NCI-H146 treated with DMSO at 0.1 percent for 48 hours (cell line): ENCODE measurements around the gene ZNF644.

Experiments used
- DNase-seq: peaks from one replicate; lab custom pipeline; 2025; ENCODE audit not compliant: unreplicated experiment; lab: John Stamatoyannopoulos, UW

ZNF644 gene

DNA sequence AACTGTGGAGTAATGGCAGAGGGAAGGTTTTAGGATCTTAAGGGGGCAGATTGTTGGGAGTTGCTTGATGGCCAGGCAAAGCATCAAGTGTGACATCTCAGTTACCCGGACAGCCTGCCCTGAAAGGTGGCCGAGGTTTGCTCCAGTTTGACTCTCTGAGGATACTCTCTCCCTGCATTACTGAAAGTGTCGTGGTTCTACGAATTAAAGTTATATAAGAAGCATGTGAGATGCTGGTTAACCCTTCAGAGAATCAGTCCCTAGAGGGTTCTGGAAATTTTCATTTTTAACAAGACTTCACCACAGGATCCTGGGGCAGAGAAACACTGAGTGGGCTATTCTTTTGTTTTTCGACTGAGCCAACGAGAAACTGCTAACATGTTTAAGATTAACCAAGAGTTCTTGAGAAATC is 689 bp upstream of the ZNF644 start:
- DNase-seq, result peak; percentile 62

DNA sequence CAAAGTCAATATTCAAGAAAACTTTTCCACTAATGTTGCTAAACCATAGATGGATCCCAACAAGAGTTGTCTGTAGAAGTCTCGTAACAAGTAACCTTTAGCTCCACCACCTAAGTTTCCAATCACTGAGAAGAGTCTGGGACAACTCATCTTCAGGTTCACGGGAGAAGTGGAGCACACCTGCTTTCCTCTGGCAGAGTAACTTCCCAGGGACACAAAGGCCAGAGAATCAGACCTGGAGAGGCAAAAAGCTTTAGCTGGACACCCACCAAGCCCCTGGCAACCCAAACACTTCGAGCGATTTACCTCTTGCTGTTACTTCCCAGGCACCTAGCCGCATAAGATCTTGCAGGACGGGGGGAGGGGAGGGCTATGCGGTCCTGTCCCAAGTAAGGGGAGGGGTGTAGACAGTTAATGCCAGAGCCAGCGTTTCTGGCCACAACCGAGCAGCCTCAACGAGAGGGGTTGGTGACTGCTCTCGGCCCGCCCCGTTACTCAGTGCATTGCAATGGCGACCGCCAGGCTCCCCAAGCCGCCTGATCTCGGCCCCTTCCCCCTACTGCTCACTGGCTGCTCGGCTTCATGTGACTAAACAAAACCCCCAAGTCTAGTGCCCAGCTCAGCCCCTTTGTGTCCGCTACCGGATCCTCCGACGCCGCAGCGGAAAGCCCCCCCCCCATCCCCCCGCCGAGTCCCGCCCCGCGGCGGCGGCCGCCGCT is 709 bp downstream of the ZNF644 start:
- DNase-seq, result peak; percentile 65

DNA sequence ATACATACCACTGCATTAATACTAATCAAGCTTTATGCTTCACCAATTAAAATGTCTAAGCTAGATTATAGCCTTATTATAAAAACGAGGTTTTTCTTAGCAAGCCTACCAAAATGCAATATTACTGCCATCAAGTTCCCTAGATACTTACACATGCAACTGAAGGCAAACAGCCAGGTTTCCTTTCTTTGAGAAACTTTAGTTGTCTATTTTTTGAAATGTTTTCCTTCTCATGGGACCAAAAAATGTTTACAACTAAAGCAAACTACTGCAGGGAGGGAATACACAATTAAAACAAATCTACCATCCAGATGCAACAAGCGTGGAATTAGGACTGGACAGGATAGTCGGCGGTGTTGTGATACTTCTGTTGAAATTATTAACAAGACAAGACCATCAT is 1.3 kb downstream of the ZNF644 start:
- DNase-seq, result no peak

DNA sequence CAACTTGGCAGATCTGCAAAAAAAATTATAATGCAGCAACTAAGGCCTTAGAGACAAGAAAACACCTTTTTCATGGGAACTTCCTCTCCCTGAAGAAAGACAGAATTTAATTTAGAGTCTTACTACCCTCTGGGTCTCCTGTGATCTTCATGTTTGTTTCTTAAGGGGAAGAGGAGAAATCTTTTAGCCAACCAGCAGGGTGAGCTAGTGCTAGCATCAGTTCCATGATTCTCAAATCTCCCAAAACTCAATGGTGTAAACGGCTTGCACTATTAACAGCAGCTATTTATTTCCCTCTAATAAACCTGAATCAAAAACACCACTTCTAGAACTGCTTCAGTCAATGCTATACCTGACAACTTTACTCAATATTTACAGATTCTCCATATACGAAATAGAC is 3.8 kb downstream of the ZNF644 start:
- DNase-seq, result no peak

DNA sequence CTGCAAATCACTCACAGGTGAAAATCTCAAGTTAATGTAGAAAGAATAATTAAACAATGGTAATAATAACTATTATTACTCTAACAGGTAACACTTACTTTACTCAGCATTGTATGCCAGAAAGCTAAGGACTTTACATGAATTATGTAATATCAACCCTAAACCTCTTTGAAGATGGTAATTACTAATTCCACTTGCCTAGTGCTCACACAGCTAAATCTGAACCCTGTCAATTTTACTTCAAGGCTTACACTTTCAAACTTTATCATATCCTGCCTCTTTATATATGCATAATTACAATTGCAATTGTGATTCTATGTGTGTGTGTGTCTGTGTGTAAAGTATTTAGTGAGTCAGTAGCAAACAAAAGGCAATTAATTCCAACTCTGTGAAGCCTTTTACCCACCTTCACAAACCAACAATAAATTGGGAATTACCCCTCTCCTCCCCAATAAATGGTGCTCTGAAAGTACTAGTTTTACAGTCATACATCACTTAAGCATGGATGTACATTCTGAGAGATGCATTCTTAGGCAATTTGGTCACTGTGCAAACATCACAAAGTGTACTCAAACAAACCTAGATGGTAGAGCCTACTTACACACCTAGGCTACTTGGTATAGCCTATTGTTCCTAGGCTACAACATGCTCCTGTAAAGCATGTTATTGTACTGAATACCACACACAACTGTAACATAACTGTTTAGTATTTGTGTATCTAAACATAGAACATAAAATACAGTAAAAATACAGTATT is 5.9 kb downstream of the ZNF644 start:
- no peak for DNase-seq

DNA sequence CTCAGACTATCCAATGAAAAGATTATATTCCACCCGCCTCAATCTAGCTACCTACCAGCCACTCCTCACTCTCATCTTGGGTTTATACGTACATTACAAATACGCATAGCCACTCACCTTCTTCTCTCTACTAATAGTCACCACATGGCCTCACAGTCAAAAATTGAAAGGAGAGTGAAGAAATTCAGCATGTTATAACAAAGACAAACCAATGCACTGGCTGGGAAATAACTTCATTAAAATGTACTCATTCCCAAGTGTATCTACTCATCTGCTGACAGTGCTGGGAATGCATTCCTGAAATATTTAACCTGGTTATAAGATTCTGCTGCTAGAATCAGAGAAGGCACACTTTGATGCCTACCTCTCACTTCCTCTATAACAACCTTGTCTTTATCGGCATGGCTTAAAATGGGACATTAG is 6.5 kb downstream of the ZNF644 start:
- DNase-seq, result no peak

DNA sequence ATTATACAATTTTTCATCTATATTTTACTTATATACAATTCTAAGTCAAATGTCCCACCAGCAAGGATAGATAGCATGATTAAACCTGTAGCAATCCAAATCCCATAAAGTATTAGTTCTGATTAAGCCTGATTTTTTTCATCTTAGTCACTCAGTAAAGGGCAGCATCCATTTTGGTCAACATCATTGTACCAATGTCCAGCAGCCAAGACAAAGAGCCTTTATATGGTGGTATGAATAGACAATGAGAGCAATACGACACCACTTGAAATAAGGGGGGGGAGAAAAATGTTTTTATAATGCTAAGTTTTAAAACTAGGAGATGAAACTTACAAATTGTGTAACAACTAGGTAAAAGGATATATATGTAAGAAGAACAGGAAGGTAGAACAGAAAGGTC is 7.4 kb downstream of the ZNF644 start:
- DNase-seq, result no peak

DNA sequence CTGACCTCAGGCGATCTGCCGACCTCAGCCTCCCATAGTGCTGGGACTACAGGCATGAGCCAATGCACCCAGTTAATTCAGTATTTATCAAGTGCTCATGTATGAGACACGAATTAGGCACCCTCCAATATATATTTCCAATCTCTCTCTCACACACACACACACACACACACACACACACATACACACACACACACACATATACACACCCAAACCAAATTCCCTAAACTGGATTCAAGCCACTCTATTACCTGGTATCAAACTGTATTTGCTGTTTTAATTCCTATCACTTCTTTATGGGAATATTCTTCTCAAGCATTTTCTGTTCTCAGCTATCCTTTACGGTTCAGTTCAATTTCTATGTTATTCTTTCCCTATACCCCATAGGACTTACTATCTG is 8.5 kb downstream of the ZNF644 start:
- no peak for DNase-seq

DNA sequence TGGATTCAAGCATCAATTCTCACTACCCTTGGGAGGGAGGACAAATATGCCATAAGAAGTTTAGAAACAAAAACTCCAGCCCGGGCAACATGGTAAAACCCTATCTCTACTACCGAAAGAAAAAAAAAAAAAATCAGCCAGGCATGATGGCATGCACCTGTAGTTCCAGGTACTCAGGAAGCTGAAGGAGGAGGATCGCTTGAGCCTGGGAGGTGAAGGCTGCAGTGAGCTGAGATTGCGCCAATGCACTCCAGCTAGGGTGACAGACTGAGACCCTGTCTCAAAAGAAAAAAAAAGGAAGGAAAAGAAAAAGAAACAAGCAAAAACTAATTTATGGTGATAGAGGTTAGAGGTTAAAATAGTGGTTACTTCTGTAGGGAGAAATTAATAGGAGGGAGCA is 9.6 kb downstream of the ZNF644 start:
- DNase-seq, result no peak

DNA sequence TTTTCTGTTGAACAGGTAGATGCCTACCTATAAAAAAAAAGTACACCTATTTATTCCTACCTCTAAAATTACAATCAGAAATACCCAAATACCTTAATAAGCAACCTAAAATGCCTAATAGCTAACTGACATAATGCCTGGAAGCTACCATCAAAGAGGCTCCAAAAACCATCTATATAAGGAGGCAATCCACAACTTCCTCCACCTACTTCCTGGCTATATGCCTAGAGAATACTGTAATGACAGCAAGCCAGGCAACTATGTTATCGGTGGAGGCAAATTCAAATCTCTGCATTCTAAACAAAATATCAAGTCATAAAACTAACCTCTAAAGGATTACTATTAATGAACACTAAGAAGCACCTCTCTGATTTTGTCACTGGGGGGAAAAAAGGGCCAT is 10.1 kb downstream of the ZNF644 start:
- no peak for DNase-seq

DNA sequence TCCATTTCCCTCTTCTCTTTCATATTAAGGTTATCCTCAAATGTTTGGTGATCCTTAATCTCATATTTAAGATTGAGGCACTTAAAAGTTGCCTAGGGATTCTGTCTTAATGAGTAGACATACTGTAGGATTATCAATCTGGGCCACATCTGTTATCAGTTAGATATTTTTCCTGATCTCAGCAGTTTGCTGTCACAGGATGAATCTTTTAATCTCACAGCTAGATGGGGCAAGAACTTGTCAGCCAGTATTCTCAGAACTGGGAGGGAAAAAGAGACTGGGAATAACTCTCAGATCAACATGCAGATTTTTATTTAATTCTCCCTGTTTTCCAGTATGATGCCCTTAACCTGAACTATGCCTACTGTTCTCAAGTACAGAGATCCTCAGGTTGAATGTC is 14.0 kb downstream of the ZNF644 start:
- no peak for DNase-seq

DNA sequence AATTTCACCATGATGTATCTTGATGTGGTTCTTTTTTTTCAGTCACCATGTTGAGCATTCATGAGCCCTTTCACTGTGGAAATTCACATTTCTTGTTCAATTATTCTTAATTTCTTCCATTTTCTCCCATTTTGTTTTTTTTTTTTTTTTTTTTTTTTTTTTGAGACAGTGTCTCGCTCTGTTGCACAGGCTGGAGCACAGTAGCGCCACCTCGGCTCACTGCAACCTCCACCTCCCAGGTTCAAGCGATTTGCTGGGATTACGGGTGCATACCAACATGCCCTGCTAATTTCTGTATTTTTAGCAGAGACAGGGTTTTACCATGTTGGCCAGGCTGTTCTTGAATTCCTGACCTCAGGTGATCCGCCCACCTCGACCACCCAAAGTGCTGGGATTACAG is 14.7 kb downstream of the ZNF644 start:
- no peak for DNase-seq

DNA sequence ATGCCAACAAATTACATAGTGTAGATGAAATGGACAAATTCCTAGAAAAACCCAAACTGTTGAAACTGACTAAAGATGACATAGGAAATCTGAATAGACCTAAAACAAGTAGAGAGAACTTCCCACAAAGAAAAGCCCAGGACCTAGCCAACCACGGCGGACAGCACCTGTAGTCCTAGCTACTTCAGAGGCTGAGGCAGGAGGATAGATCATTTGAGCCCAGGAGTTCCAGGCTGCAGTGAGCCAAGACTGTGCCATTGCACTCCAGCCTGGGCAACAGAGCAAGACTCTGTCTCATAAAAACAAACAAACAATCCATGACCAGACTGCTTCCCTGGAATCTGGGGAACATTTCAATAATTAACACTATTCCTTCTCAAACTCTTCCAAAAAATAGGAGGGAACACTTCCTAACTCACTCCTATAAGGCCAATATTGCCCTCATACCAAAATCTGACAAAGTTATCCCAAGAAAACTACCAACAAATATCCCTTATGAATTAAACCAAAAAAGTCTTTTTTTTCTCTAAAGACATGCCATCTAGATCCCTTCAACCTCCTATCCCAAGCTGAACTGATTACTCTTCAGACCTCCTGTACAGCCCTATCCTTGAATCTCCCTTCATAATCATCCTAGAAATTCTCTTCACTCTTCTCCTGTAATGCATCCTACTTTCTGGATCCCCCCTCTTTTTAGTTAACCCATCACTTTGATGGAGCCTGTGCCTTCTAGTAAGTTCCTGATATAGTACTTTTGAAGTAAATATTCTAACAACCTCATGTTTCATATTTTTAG is 15.5 kb downstream of the ZNF644 start:
- no peak for DNase-seq

DNA sequence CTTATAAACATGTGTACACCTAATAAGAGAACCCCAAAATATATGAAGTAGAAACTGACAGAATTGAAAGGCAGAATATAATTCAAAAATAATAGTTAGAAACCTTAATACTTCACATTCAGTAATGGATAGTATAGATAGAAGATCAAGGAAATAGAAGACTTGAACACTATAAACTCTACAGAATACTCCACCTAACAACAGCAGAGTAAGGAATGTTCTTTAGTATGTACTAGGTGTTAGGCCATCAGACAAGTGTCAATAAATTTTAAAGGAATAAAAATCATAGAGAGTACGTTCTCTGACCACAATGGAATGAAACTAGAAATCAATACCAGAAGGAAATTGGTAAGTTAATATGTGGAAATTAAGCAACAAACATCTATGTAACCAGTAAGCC is 16.6 kb downstream of the ZNF644 start:
- DNase-seq, result no peak

DNA sequence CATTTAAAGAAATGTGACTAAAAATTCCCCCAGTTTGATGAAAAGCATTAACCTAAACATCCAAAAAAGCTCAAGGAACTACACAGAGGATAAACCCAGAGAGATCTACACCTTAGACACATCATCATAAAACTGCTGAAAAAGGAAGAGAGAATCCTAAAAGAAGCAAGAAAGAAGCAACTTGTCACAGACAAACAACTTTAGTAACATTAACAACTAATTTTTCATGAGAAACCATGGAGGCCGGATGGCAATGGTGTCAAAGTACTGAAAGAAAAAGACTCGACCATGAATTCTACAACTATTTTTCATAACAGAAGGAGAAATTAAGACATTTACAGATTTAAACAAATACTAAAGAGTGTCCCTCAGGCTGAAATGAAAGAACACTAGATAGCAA is 17.7 kb downstream of the ZNF644 start:
- DNase-seq, result no peak

DNA sequence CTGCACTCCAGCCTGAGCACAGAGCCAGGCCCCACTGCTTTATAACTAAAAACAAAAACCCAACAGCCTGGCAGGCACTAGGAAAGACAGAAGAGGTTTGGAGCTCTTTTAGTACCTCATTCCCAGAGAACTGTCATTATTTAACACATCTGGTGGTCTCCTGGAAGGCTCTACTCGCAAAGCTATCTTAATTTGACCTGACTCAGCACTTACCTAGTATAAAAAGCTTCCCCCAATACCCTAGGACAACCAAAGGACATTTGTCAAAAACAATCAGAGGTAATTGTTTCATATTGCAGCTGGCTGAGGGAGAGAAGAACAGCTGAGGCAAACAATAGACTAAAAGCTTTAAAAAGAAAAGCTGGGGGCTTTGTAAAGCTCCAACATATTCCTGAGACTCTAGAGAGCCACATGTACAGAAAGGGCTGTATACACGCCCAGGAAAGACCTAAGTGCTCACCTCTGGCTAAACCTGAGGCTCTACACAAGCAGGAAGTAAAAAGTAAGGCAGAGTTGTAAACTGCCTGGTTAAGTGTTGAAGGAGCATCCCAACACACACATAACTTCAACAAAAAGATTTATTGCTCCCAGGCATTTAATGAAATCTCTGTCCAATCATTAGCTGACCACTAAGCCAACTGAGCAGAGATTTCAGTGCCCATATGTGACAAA is 25.0 kb downstream of the ZNF644 start:
- no peak for DNase-seq

DNA sequence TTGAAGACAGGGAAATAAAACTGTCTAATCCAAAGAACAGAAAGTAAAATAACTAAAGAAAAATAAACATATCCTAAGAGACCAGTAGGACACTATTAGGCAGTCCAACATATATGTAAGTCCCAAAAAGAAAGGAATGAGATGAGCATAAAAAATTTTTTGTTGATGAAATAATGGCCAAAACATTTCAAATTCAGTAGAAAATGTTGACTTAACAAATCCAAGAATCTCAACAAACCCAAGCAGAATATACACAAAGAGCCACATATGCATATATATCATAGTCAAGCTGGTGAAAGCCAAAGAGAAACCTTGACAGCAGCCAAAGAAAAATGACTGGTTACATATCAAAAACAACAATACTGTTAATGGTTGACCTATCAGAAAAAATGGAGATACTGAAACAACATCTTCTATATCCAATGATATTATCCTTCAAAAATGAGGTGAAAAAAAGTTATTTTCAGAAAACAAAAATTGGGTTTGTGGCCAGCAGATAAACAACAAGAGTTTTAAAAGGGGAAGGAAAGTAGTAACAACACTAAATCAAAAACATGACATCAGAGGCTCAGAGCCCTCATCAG is 26.4 kb downstream of the ZNF644 start:
- DNase-seq, result no peak

DNA sequence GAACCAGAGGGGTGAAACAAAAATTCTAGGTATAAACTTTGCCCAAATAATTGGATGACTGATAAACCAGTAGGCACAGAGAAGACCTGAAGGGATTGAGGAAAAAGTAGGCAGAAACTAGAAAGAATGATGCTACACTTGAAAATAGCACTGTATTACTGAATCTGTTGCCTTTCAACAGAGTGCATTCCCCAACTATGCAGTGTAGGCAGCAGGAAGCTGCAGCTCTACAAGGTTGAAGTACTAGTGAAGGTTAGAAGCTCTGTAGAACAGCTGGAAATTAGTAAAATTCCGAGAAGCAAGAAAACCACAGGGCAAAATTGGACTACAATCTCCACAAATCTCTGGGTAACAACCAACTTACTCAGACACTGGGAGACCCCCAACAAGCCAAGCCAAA is 27.4 kb downstream of the ZNF644 start:
- DNase-seq, result no peak

DNA sequence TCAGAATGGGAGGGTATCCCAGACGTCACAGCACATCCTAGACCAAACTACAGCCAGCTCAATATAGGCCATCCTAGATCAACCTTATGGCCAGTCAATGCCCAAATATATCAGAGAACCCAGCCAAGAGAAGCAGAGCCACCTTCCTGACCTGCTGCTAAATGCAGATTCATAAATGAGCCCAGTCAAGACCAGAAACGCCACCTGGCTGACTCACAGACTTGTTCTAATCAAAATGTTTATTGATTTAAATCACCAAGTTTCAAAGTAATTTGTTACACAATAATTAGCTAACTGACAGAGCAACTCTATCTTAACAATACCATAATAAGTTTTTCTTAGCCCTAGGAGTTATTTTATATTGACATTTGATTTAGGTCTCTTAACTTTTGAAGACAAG is 28.6 kb downstream of the ZNF644 start:
- no peak for DNase-seq

DNA sequence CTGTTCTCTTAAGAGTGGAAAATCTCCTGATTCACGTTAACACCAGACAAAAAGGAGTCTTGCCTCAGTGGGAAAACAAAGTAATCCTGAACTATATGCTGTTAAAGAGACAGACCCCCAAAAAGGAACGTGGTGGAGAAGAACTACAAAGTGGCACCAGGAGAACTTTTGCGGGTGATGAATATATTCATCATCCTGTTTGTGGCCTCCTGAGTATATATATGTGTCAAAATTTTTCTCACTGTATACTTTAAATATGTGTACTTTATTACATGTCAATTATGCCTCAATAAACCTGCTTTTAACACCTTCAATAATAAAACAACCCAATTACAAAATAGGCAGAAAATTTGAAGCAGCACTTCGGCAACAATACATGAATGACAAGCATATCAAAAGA is 31.1 kb downstream of the ZNF644 start:
- no peak for DNase-seq

DNA sequence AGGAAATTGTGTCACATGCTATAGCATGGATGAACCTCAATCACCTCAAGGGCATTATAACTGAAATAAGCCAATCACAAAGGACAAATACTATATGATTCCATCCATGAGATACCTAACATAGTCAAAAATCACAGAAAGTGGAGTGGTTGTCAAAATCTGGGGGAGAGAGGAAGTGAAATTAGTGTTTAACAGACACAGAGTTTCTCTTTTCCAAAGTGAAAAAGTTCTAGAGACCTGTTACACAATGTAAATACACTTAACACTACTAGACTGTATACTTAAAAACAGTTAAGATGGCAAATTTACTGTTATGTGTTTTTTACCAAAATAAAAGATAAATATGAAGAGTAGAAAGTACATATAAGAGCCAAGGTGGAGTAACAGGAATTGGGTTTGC is 31.8 kb downstream of the ZNF644 start:
- DNase-seq, result no peak
